Measurements from ENCODE around the gene OR4K5.

Gene OR4K5

GRCh38 chr14:19917243-19917642 lies 3.2 kb upstream of the OR4K5 start:
- ATAC-seq (ENCODE audit: low read depth) (no peak), DNase-seq (ENCODE audit: low spot score) (no peak)
- Histone ChIP-seq H3K9me3 (ENCODE audit: severe bottlenecking) (no peaks in the 10 kb centered on the region), H3K27me3 (ENCODE audit: insufficient read depth, poor library complexity, severe bottlenecking) (peaks cover 3% of the 10 kb centered on the region), H3K36me3 (ENCODE audit: low read depth) (no peaks in the 10 kb centered on the region), H3K4me3 (ENCODE audit: severe bottlenecking) (no peak overlapping the region), H3K27ac (ENCODE audit: poor library complexity, severe bottlenecking) (no peak overlapping the region), H3K4me1 (ENCODE audit: insufficient read depth, poor library complexity, severe bottlenecking) (no peaks in the 10 kb centered on the region)
- TF ChIP-seq CTCF (IDR thresholded peaks at IDR 0.05; ENCODE audit: poor library complexity, severe bottlenecking), result no peak

GRCh38 chr14:19917955-19918518 lies 2.4 kb upstream of the OR4K5 start:
- Histone ChIP-seq H3K4me3 (ENCODE audit: severe bottlenecking) (no peak overlapping the region), H3K4me1 (ENCODE audit: insufficient read depth, poor library complexity, severe bottlenecking) (no peaks in the 10 kb centered on the region), H3K27ac (ENCODE audit: poor library complexity, severe bottlenecking) (no peak overlapping the region), H3K9me3 (ENCODE audit: severe bottlenecking) (no peaks in the 10 kb centered on the region), H3K27me3 (ENCODE audit: insufficient read depth, poor library complexity, severe bottlenecking) (peaks cover 5% of the 10 kb centered on the region), H3K36me3 (ENCODE audit: low read depth) (no peaks in the 10 kb centered on the region)
- no peak for TF ChIP-seq CTCF (IDR thresholded peaks at IDR 0.05; ENCODE audit: poor library complexity, severe bottlenecking)
- no peak for ATAC-seq (ENCODE audit: low read depth)
- no peak for DNase-seq (ENCODE audit: low spot score)

- peak; percentile 38; the same call in 1 of the 3 replicates for ATAC-seq (ENCODE audit: low read depth)
- H3K4me1 ChIP-seq (ENCODE audit: insufficient read depth, poor library complexity, severe bottlenecking), result no peaks in the 10 kb centered on the region
- H3K27me3 ChIP-seq (ENCODE audit: insufficient read depth, poor library complexity, severe bottlenecking), result peaks cover 9% of the 10 kb centered on the region
- H3K9me3 ChIP-seq (ENCODE audit: severe bottlenecking), result no peaks in the 10 kb centered on the region
- no peak overlapping the region for H3K4me3 ChIP-seq (ENCODE audit: severe bottlenecking)
- no peak for DNase-seq (ENCODE audit: low spot score)
- H3K36me3 ChIP-seq (ENCODE audit: low read depth), result no peaks in the 10 kb centered on the region
- no peak overlapping the region for H3K27ac ChIP-seq (ENCODE audit: poor library complexity, severe bottlenecking)
- TF ChIP-seq CTCF (IDR thresholded peaks at IDR 0.05; ENCODE audit: poor library complexity, severe bottlenecking), result no peak
Observed at GRCh38 chr14:19918553-19919264, 1.7 kb upstream of the OR4K5 start.

- ATAC-seq (ENCODE audit: low read depth), result no peak
- Histone ChIP-seq H3K36me3 (ENCODE audit: low read depth) (no peaks in the 10 kb centered on the region), H3K27me3 (ENCODE audit: insufficient read depth, poor library complexity, severe bottlenecking) (peaks cover 26% of the 10 kb centered on the region), H3K27ac (ENCODE audit: poor library complexity, severe bottlenecking) (no peak within 1 kb of the TSS), H3K9me3 (ENCODE audit: severe bottlenecking) (no peaks in the 10 kb centered on the region), H3K4me1 (ENCODE audit: insufficient read depth, poor library complexity, severe bottlenecking) (no peaks in the 10 kb centered on the region), H3K4me3 (ENCODE audit: severe bottlenecking) (no peak within 1 kb of the TSS)
- no peak for TF ChIP-seq CTCF (IDR thresholded peaks at IDR 0.05; ENCODE audit: poor library complexity, severe bottlenecking)
- no peak for DNase-seq (ENCODE audit: low spot score)
Observed at GRCh38 chr14:19930617-19931016, 10.2 kb downstream of the OR4K5 start, which contains the start of gene OR4K1. OR4K1 (plus strand) TSS chr14:19930917; CDS start chr14:19935667, 4,750 bp downstream.

- no peaks in the 10 kb centered on the region for H3K9me3 ChIP-seq (ENCODE audit: severe bottlenecking)
- DNase-seq (ENCODE audit: low spot score), result no peak
- no peak for ATAC-seq (ENCODE audit: low read depth)
- no peaks in the 10 kb centered on the region for H3K36me3 ChIP-seq (ENCODE audit: low read depth)
- peaks cover 10% of the 10 kb centered on the region for H3K27me3 ChIP-seq (ENCODE audit: insufficient read depth, poor library complexity, severe bottlenecking)
- H3K4me3 ChIP-seq (ENCODE audit: severe bottlenecking), result no peak overlapping the region
- H3K27ac ChIP-seq (ENCODE audit: poor library complexity, severe bottlenecking), result no peak overlapping the region
- TF ChIP-seq CTCF (IDR thresholded peaks at IDR 0.05; ENCODE audit: poor library complexity, severe bottlenecking), result no peak
- no peaks in the 10 kb centered on the region for H3K4me1 ChIP-seq (ENCODE audit: insufficient read depth, poor library complexity, severe bottlenecking)
Observed at GRCh38 chr14:19941668-19942067, 21.3 kb downstream of the OR4K5 start.

Data from RWPE2 (cell line).